Left lung (tissue), 10 donors: ENCODE results near the gene ASTN2. TPM values are rescaled to one million over a fixed set of nuclear protein-coding genes. Genes with fewer than 3 reads are reported as not detected.

Experiments used
- ATAC-seq: fragments of 200-7000 bp; cut with Tn5 transposase; one replicate; pipeline ENCODE4 v1.9.1; 2020; ENCODE audit warnings: moderate library complexity
- DNase-seq, 4 donors: peaks; one replicate each; pipeline ENCODE4 v3.0.0-alpha.2; 2013 to 2020
- H3K27ac ChIP-seq, 2 donors: fragments of 200-600 bp; sonication (generic) in 1 of 2; one replicate each; pipeline versions ENCODE4 v1.5.0 to v1.8.0; 2020 to 2021
- H3K27me3 ChIP-seq, 2 donors: fragments of 200-600 bp; sonication (generic) in 1 of 2; one replicate each; pipeline versions ENCODE4 v1.5.0 to v1.8.0; 2020 to 2021
- H3K36me3 ChIP-seq, 2 donors: fragments of 200-600 bp; sonication (generic) in 1 of 2; one replicate each; pipeline versions ENCODE4 v1.5.0 to v1.8.0; 2020 to 2021
- H3K4me1 ChIP-seq, 2 donors: fragments of 200-600 bp; one replicate each; pipeline ENCODE4 v1.8.0; 2021
- H3K4me3 ChIP-seq, 2 donors: fragments of 200-600 bp; sonication (generic) in 1 of 2; one replicate each; pipeline versions ENCODE4 v1.5.0 to v1.8.0; 2020 to 2021; ENCODE audit warnings: mild to moderate bottlenecking in 1 of 2
- H3K9me3 ChIP-seq, 2 donors: fragments of 200-600 bp; sonication (generic) in 1 of 2; one replicate each; pipeline versions ENCODE4 v1.5.0 to v1.8.0; 2020 to 2021
- CTCF ChIP-seq, 2 donors: fragments of 200-600 bp; sonication (generic) in 1 of 2; IDR thresholded peaks; one replicate each; pipeline versions ENCODE4 v1.5.0 to v1.8.0; 2021; ENCODE audit warnings: antibody characterized with exemption in 2 of 2
- intact Hi-C, 2 donors: fragments of 100-400 bp; cut with DNase I; formaldehyde crosslinking; loops; one replicate each; pipeline versions ENCODE4 v1.11.2 to v1.14.2; 2022
- polyA plus RNA-seq, 6 donors: library from polyadenylated mRNA; unstranded; fragments of 120-200 nt; gene quantifications; one replicate each; pipeline ENCODE4 v1.2.1, GENCODE V29; 2013; ENCODE audit not compliant: insufficient read length in 6 of 6
- total RNA-seq, 2 donors: library from RNA; stranded (reverse); fragmentation: NEBNext Ultra II Directional; extraction: Animal tissue kit (Norgen Biotek cat#: 25700); gene quantifications; one replicate each; pipeline ENCODE4 v1.2.1, GENCODE V29; 2021
- donor health status: DM: no; HTN: yes; CAD: no.
- donor health status: DM: no; HTN: no; CAD: no.

The ASTN2 gene
- total and polyA plus RNA-seq, 8 donors: 3.1 to 5.5 (median 4.5) TPM

- no peak overlapping the region for H3K27ac ChIP-seq
- intact Hi-C loops: no loop called here
- TF ChIP-seq CTCF (IDR thresholded peaks at IDR 0.05): no peak
- H3K36me3 ChIP-seq: no peaks in the 10 kb centered on the region
- DNase-seq (no peak), ATAC-seq (no peak)
- no peaks in the 10 kb centered on the region for H3K9me3 ChIP-seq
- H3K4me3 ChIP-seq: no peak overlapping the region
- no peaks in the 10 kb centered on the region for H3K4me1 ChIP-seq
- no peaks in the 10 kb centered on the region for H3K27me3 ChIP-seq
Observed at GRCh38 chr9:117249799-117250198, 165.1 kb downstream of the ASTN2 start.

- no peak for DNase-seq
- H3K4me1 ChIP-seq: no peaks in the 10 kb centered on the region
- no peak for TF ChIP-seq CTCF (IDR thresholded peaks at IDR 0.05)
- ATAC-seq: no peak
- H3K27ac ChIP-seq: no peak overlapping the region
- no peaks in the 10 kb centered on the region for H3K36me3 ChIP-seq
- H3K27me3 ChIP-seq: no peaks in the 10 kb centered on the region
- no peaks in the 10 kb centered on the region for H3K9me3 ChIP-seq
- intact Hi-C loops: no loop called here
- H3K4me3 ChIP-seq: no peak overlapping the region
Observed at GRCh38 chr9:117247266-117247665, 167.6 kb downstream of the ASTN2 start.

- no peak for ATAC-seq
- Histone ChIP-seq H3K9me3 (no peaks in the 10 kb centered on the region), H3K27ac (no peak overlapping the region), H3K36me3 (no peaks in the 10 kb centered on the region), H3K4me3 (no peak overlapping the region), H3K4me1 (no peaks in the 10 kb centered on the region), H3K27me3 (no peaks in the 10 kb centered on the region)
- no peak for TF ChIP-seq CTCF (IDR thresholded peaks at IDR 0.05)
- no peak for DNase-seq
- intact Hi-C loops: no loop called here
Observed at GRCh38 chr9:117245175-117245829, 169.6 kb downstream of the ASTN2 start.

GRCh38 chr9:117242082-117242481 is 172.8 kb downstream of the ASTN2 start:
- Histone ChIP-seq H3K27ac (no peak overlapping the region), H3K27me3 (no peaks in the 10 kb centered on the region), H3K4me1 (no peaks in the 10 kb centered on the region), H3K4me3 (no peak overlapping the region), H3K9me3 (no peaks in the 10 kb centered on the region), H3K36me3 (no peaks in the 10 kb centered on the region)
- no peak for TF ChIP-seq CTCF (IDR thresholded peaks at IDR 0.05)
- intact Hi-C loops: no loop called here
- ATAC-seq (no peak), DNase-seq (no peak)

GRCh38 chr9:117239428-117239827 is 175.4 kb downstream of the ASTN2 start:
- Histone ChIP-seq H3K27ac (no peak overlapping the region), H3K4me1 (no peaks in the 10 kb centered on the region), H3K36me3 (no peaks in the 10 kb centered on the region), H3K4me3 (no peak overlapping the region), H3K9me3 (no peaks in the 10 kb centered on the region), H3K27me3 (no peaks in the 10 kb centered on the region)
- intact Hi-C loops: no loop called here
- no peak for TF ChIP-seq CTCF (IDR thresholded peaks at IDR 0.05)
- ATAC-seq (no peak), DNase-seq (no peak)
